Stimulated activated naive B cell treated with anti-CD40 and anti-IgM and Interleukin-4, amounts not matched to agents 10 μg/mL and 1 μg/mL and 100 μg/mL, for 72 hours (primary cell): Measurements from ENCODE around the gene SLC35G6.
"Not testable (repeated sequence)": the region's sequence is repeated elsewhere in the genome, so short reads cannot be mapped to it uniquely, and the experiment has no call there.

ENCODE experiments used
- ATAC-seq, 2 donors: fragments of 150-1000 bp; cut with Tn5 transposase; replicated peaks; 2 replicates each; pipeline ENCODE4 v1.10.0; 2021; ENCODE audit warnings: moderate library complexity in 1 of 2
- DNase-seq: peaks from one replicate; pipeline ENCODE4 v3.0.0; 2021
- H3K27ac Mint-ChIP-seq: one replicate; pipeline ENCODE4 v1.8.0; 2022; ENCODE audit warnings: mild to moderate bottlenecking, mixed read lengths
- H3K27me3 Mint-ChIP-seq, 2 donors: one replicate each; pipeline ENCODE4 v1.8.0; 2022; ENCODE audit warnings: mixed read lengths in 2 of 2
- H3K36me3 Mint-ChIP-seq, 2 donors: one replicate each; pipeline ENCODE4 v1.8.0; 2022; ENCODE audit warnings: mixed read lengths in 2 of 2, mild to moderate bottlenecking in 1 of 2
- H3K4me1 Mint-ChIP-seq, 2 donors: one replicate each; pipeline ENCODE4 v1.8.0; 2022; ENCODE audit warnings: mixed read lengths in 2 of 2, mild to moderate bottlenecking in 1 of 2
- H3K4me3 Mint-ChIP-seq, 2 donors: one replicate each; pipeline ENCODE4 v1.8.0; 2022; ENCODE audit warnings: mild to moderate bottlenecking in 2 of 2, mixed read lengths in 2 of 2, moderate library complexity in 1 of 2
- H3K9me3 Mint-ChIP-seq, 2 donors: one replicate each; pipeline ENCODE4 v1.8.0; 2022; ENCODE audit warnings: mixed read lengths in 2 of 2, mild to moderate bottlenecking in 1 of 2

The SLC35G6 gene

DNA sequence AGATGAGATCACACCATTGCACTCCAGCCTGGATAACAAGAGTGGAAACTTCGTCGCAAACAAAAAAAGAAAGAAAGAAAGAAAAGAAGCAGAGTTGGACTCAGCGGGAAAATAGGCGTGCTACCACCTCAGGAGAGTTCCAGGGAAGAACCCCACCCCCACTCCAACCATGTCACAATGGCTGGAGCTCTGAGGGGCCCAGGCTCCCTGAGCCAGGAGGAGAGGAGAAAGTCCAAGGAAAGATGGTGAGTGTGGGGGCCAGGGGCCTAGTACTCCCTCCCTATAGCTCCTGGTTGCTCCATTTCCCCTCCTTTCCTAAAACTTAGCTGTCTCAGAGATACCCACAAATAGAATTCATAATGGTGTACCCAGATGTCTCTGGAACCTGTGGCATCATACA is at the start of gene SLC35G6:
Gene SLC35G6, plus strand, starts transcription at position 172 of the 400 bp plus-strand sequence. Its CDS starts 71 bp downstream, at position 243.
- Mint-ChIP-seq H3K27ac (peak within 1 kb of the TSS; percentile 100), H3K4me3 (peak within 1 kb of the TSS; percentile 99 to 100), H3K4me1 (peaks cover 58 to 81% of the 10 kb centered on the region in 2 donors), H3K36me3 (peaks cover 11 to 21% of the 10 kb centered on the region in 2 donors)
- not testable (repeated sequence) for ATAC-seq, H3K9me3 Mint-ChIP-seq, DNase-seq, H3K27me3 Mint-ChIP-seq

DNA sequence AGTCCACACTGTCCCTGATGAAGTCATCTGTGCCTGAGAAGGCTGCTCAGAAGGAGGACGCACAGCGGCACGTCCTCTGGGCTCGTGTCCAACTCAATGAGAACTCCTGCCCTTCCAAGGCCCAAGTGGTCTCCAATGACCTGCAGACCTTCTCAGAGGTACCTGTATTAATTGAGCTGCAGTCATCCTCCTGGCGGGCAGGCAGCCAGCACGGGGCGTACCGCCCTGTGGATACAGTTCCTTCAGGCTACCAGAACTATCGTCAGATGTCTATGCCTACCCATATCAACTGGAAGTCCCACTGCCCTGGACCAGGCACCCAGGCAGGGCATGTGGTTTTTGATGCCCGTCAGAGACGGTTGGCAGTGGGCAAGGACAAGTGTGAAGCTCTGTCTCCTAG is 49.0 kb upstream of the SLC35G6 start:
- no peaks in the 10 kb centered on the region for H3K9me3 Mint-ChIP-seq
- peaks cover 0 to 4% of the 10 kb centered on the region in 2 donors for H3K27me3 Mint-ChIP-seq
- ATAC-seq = no peak
- no peak overlapping the region for H3K4me3 Mint-ChIP-seq
- H3K36me3 Mint-ChIP-seq = peaks cover 3% of the 10 kb centered on the region in 2 donors
- H3K27ac Mint-ChIP-seq = peak overlapping the region; percentile 20
- H3K4me1 Mint-ChIP-seq = peaks cover 9 to 16% of the 10 kb centered on the region in 2 donors
- DNase-seq = no peak

GRCh38 chr17:7435676-7436555 is 45.3 kb upstream of the SLC35G6 start:
- H3K27ac Mint-ChIP-seq = peak overlapping the region; percentile 93
- peaks cover 14 to 16% of the 10 kb centered on the region in 2 donors for H3K36me3 Mint-ChIP-seq
- H3K27me3 Mint-ChIP-seq = peaks cover 28 to 29% of the 10 kb centered on the region in 2 donors
- H3K4me3 Mint-ChIP-seq = peak overlapping the region; percentile 89 to 94
- no peaks in the 10 kb centered on the region for H3K9me3 Mint-ChIP-seq
- H3K4me1 Mint-ChIP-seq = peaks cover 35 to 49% of the 10 kb centered on the region in 2 donors
- DNase-seq (peak; percentile 52), ATAC-seq (peak; percentile 34 to 45)

DNA sequence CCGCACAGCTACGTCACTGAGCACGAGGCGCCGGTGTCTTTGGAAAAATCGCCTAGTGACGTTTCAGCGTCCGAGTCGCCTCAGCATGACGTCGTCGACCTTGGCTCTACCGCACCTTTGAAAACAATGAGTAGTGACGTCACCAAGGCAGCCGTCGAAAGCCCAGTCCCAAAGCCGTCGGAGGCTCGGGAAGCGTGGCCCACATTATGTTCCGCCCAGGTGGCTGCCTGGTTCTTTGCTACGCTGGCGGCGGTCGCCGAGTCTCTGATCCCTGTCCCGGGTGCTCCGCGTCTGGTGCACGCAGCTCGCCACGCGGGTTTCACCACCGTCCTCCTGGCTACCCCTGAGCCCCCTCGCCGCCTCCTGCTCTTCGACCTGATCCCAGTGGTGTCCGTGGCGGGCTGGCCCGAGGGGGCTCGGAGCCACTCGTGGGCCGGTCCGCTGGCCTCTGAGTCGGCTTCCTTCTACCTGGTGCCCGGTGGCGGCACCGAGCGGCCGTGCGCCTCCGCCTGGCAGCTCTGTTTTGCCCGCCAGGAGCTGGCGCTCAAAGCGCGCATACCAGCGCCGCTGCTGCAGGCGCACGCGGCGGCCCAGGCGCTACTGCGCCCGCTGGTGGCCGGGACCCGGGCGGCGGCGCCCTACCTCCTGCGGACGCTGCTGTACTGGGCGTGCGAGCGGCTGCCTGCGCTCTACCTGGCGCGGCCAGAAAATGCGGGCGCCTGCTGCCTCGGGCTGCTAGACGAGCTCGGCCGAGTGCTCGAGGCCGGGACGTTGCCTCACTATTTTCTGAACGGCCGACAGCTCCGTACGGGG is 44.5 kb upstream of the SLC35G6 start:
- Mint-ChIP-seq H3K4me1 (peaks cover 36 to 49% of the 10 kb centered on the region in 2 donors), H3K9me3 (no peaks in the 10 kb centered on the region), H3K27me3 (peaks cover 35 to 37% of the 10 kb centered on the region in 2 donors), H3K36me3 (peaks cover 14 to 16% of the 10 kb centered on the region in 2 donors), H3K4me3 (peak overlapping the region; percentile 89 to 94), H3K27ac (peak overlapping the region; percentile 81)
- ATAC-seq = peak; percentile 58 to 63
- DNase-seq = peak; percentile 71

DNA sequence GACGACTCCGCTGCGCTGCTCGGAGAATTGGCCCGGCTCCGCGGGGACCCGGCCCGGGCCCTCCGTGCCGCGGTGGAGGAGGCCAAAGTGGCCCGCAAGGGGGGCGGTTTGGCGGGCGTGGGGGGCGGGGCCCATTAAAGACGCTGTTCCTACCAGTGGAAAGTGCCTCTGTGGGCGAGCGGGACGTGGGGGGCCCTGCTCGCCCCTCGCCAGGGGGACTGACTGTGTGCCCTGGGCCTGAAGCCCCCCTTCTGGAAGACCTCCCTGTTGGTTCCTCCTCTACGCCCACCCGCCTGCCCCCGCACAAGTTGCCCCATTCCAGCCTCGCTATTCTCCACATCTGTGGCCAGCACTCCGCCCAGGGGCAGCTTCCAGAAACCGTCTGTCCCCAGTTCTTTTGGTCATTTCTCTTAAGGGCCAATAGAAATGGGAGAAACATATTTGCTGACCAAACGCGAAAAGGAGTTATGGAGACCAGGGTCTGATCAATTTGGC is 43.8 kb upstream of the SLC35G6 start:
- Mint-ChIP-seq H3K9me3 (no peaks in the 10 kb centered on the region), H3K36me3 (peaks cover 14 to 16% of the 10 kb centered on the region in 2 donors), H3K4me1 (peaks cover 36 to 49% of the 10 kb centered on the region in 2 donors), H3K27me3 (peaks cover 39 to 44% of the 10 kb centered on the region in 2 donors), H3K4me3 (peak overlapping the region; percentile 89 to 94), H3K27ac (no peak overlapping the region)
- DNase-seq = no peak
- ATAC-seq = no peak

- peaks cover 36 to 49% of the 10 kb centered on the region in 2 donors for H3K4me1 Mint-ChIP-seq
- no peak for DNase-seq
These were observed 43.2 kb upstream of the SLC35G6 start for GRCh38 chr17:7437950-7438614.

DNA sequence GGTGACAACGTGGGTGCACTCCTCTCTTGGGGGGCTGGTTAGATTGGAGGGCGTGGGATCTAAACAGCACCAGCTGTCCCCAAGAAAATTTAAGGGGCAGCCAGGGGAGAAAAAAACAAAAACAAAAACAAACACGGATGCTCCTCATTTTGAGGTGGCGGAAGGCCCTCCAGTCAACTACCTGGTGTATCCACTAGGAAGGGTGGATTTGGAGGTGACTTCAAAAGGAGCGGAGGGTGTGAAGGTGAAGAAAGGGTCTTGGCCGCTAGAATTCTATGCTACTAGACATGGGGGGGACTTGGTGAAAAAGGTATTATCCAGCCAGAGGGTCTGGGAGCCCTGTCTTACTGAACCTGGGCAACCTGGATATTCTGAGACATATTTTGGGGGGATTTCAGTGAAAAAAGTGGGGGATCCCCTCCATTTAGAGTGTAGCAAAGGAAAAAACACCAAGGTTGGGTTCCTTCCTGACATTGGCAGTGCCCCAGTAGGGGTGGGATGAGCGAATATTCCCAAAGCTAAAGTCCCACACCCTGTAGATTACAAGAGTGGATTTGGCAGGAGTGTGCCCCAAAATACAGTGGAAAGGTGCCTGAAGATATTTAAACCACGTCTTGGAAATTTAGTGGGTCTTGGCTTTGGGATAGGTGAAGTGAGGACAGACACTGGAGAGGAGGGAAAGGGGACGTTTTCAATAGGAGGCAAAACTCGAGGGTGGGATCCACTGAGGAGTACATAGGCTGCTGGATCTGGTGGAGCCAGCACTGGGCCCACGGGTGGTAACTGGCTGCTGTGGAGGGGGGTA is 42.4 kb upstream of the SLC35G6 start:
- H3K36me3 Mint-ChIP-seq = peaks cover 14 to 16% of the 10 kb centered on the region in 2 donors
- H3K9me3 Mint-ChIP-seq = no peaks in the 10 kb centered on the region
- H3K27me3 Mint-ChIP-seq = peaks cover 53 to 55% of the 10 kb centered on the region in 2 donors
- H3K27ac Mint-ChIP-seq = peak overlapping the region; percentile 51
- no peak for ATAC-seq
- peak overlapping the region; percentile 65 to 88 for H3K4me3 Mint-ChIP-seq
- DNase-seq = no peak
- H3K4me1 Mint-ChIP-seq = peaks cover 36 to 49% of the 10 kb centered on the region in 2 donors

More at GRCh38 chr17:7437950-7438614, 43.2 kb upstream of the SLC35G6 start:
- H3K27me3 Mint-ChIP-seq = peaks cover 45 to 49% of the 10 kb centered on the region in 2 donors
- no peak for ATAC-seq
- H3K36me3 Mint-ChIP-seq = peaks cover 14 to 16% of the 10 kb centered on the region in 2 donors
- H3K4me3 Mint-ChIP-seq = peak overlapping the region; percentile 65 to 88
- peak overlapping the region; percentile 87 for H3K27ac Mint-ChIP-seq
- H3K9me3 Mint-ChIP-seq = no peaks in the 10 kb centered on the region

GRCh38 chr17:7439462-7440112 is 41.7 kb upstream of the SLC35G6 start, which contains the start of gene FGF11:
Gene FGF11, plus strand, starts transcription at chr17:7439512. Its CDS starts 109 bp downstream, at chr17:7439621.
- Mint-ChIP-seq H3K27me3 (peaks cover 55 to 58% of the 10 kb centered on the region in 2 donors), H3K4me3 (peak within 1 kb of the TSS; percentile 88 to 92), H3K27ac (peak within 1 kb of the TSS; percentile 91), H3K9me3 (no peaks in the 10 kb centered on the region), H3K4me1 (peaks cover 36 to 49% of the 10 kb centered on the region in 2 donors), H3K36me3 (peaks cover 14 to 16% of the 10 kb centered on the region in 2 donors)
- DNase-seq (no peak), ATAC-seq (no peak)

DNA sequence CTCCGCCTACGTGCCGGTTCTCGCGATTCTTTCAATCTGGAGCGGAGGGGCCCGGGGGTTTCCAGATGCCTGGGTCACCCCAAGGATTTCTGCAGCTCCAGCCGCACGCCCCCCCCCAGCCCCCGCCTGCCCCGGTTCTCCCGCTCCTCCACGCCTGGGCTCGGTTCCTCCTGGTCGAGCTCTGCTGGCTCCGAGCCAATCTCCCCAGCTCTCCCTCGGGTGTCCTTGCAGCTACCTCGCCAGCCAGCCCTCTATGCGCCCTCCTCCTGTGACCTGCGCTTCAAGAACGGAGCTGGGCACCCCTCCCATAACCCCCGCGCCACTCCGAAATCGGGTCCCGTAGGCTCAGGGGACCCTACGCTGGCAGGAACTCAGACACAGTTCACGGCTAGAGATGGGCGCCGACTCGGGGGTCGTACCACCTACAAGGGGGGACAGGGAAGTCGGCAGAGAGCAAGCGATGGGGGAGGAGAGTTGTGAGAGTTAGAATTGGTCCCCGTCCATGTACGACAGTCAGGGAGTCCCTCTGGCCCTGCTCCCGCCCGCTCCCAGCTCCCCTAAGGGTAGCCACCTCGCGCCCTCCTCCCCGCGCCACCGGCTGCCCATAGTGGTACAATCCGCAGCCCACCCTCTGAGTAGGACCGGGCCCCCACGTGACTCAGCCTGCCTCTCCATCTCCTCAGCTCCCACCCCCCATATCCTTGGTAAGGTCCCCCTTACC is 41.0 kb upstream of the SLC35G6 start:
- Mint-ChIP-seq H3K27ac (peak overlapping the region; percentile 91), H3K4me1 (peaks cover 40 to 54% of the 10 kb centered on the region in 2 donors), H3K4me3 (peak overlapping the region; percentile 88 to 92), H3K27me3 (peaks cover 59 to 65% of the 10 kb centered on the region in 2 donors), H3K36me3 (peaks cover 14 to 16% of the 10 kb centered on the region in 2 donors), H3K9me3 (no peaks in the 10 kb centered on the region)
- no peak for DNase-seq
- ATAC-seq = no peak

DNA sequence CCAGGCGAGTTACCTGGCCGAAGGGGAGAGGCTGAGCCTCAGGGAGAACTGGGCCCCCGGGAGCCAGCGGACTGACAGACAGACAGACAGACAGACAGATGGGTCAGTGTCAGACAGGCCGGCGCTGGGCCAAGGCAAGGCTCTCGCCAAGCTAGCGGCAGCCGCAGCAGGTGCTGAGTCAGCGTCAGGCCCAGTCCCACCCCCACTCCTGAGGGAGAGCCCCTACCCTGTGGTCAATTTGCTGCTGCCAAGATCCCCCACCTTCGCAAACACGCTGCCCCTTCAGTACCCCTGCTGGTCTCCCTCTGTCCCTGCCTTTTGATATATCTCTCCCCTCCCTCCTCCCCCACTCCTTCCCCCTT is 40.4 kb upstream of the SLC35G6 start:
- Mint-ChIP-seq H3K36me3 (peaks cover 16% of the 10 kb centered on the region in 2 donors), H3K4me1 (peaks cover 45 to 58% of the 10 kb centered on the region in 2 donors), H3K27me3 (peaks cover 65 to 70% of the 10 kb centered on the region in 2 donors), H3K27ac (peak overlapping the region; percentile 91), H3K4me3 (peak overlapping the region; percentile 88 to 92), H3K9me3 (no peaks in the 10 kb centered on the region)
- DNase-seq (no peak), ATAC-seq (peak; percentile 41 to 46)

- DNase-seq (no peak), ATAC-seq (no peak)
- Mint-ChIP-seq H3K27ac (no peak overlapping the region), H3K36me3 (peaks cover 16% of the 10 kb centered on the region in 2 donors), H3K4me3 (no peak overlapping the region), H3K9me3 (no peaks in the 10 kb centered on the region), H3K4me1 (peaks cover 42 to 58% of the 10 kb centered on the region in 2 donors), H3K27me3 (peaks cover 68 to 75% of the 10 kb centered on the region in 2 donors)
These were observed 40.0 kb upstream of the SLC35G6 start for GRCh38 chr17:7441266-7441665.

- peaks cover 77 to 84% of the 10 kb centered on the region in 2 donors for H3K27me3 Mint-ChIP-seq
- DNase-seq = no peak
- no peak overlapping the region for H3K27ac Mint-ChIP-seq
- H3K36me3 Mint-ChIP-seq = peaks cover 12 to 13% of the 10 kb centered on the region in 2 donors
- peaks cover 38 to 49% of the 10 kb centered on the region in 2 donors for H3K4me1 Mint-ChIP-seq
- no peak for ATAC-seq
- no peaks in the 10 kb centered on the region for H3K9me3 Mint-ChIP-seq
- H3K4me3 Mint-ChIP-seq = no peak overlapping the region
These were observed 39.1 kb upstream of the SLC35G6 start for GRCh38 chr17:7442142-7442541.
